Central memory CD8-positive, alpha-beta T cell (primary cell): Measurements from ENCODE around the gene CCDC154.

Experiments
- ATAC-seq: fragments of 150-1000 bp; cut with Tn5 transposase; replicated peaks from 2 replicates; pipeline ENCODE4 v1.10.0; 2022; ENCODE audit warnings: mild to moderate bottlenecking, moderate FRiP score, moderate number of reproducible peaks; ENCODE audit not compliant: poor library complexity, severe bottlenecking; ENCODE audit errors: extremely low read depth
- DNase-seq, 2 donors: peaks; one replicate each; pipeline ENCODE4 v3.0.0; 2021; ENCODE audit warnings: low spot score in 2 of 2
- H3K27ac Mint-ChIP-seq: one replicate; pipeline ENCODE4 v1.8.0; 2022; ENCODE audit warnings: low read depth, mild to moderate bottlenecking, moderate library complexity, mixed read lengths
- H3K27me3 Mint-ChIP-seq: one replicate; pipeline ENCODE4 v1.8.0; 2022; ENCODE audit warnings: mixed read lengths
- H3K36me3 Mint-ChIP-seq: one replicate; pipeline ENCODE4 v1.8.0; 2022; ENCODE audit warnings: mild to moderate bottlenecking, moderate library complexity, mixed read lengths; ENCODE audit not compliant: insufficient read depth
- H3K4me1 Mint-ChIP-seq: one replicate; pipeline ENCODE4 v1.8.0; 2022; ENCODE audit warnings: mixed read lengths
- H3K4me3 Mint-ChIP-seq: one replicate; pipeline ENCODE4 v1.8.0; 2022; ENCODE audit warnings: mild to moderate bottlenecking, moderate library complexity, mixed read lengths
- H3K9me3 Mint-ChIP-seq: one replicate; pipeline ENCODE4 v1.8.0; 2022; ENCODE audit warnings: mixed read lengths

Gene CCDC154

GRCh38 chr16:1443980-1444729 is at the start of gene CCDC154:
CCDC154 (minus strand) TSS chr16:1444556; CDS start chr16:1444322, 234 bp downstream.
- Mint-ChIP-seq H3K4me1 (no peaks in the 10 kb centered on the region), H3K36me3 (no peaks in the 10 kb centered on the region), H3K27ac (no peak within 1 kb of the TSS), H3K27me3 (no peaks in the 10 kb centered on the region), H3K4me3 (no peak within 1 kb of the TSS), H3K9me3 (no peaks in the 10 kb centered on the region)
- ATAC-seq, result no peak
- no peak for DNase-seq

GRCh38 chr16:1493746-1494094 is 49.4 kb upstream of the CCDC154 start:
- H3K27me3 Mint-ChIP-seq, result no peaks in the 10 kb centered on the region
- peak overlapping the region; percentile 88 for H3K4me3 Mint-ChIP-seq
- DNase-seq (no peak), ATAC-seq (peak; percentile 2)
- H3K36me3 Mint-ChIP-seq, result peaks cover 10% of the 10 kb centered on the region
- H3K4me1 Mint-ChIP-seq, result peaks cover 9% of the 10 kb centered on the region
- H3K9me3 Mint-ChIP-seq, result no peaks in the 10 kb centered on the region
- no peak overlapping the region for H3K27ac Mint-ChIP-seq

GRCh38 chr16:1492923-1493745 is 48.8 kb upstream of the CCDC154 start, which contains the start of gene TELO2:
TELO2 (plus strand) TSS chr16:1493360; CDS start chr16:1494282, 922 bp downstream.
- ATAC-seq, result peak; percentile 84
- Mint-ChIP-seq H3K36me3 (peaks cover 5% of the 10 kb centered on the region), H3K27me3 (no peaks in the 10 kb centered on the region), H3K27ac (peak within 1 kb of the TSS; percentile 94), H3K4me1 (peaks cover 9% of the 10 kb centered on the region), H3K9me3 (no peaks in the 10 kb centered on the region), H3K4me3 (peak within 1 kb of the TSS; percentile 88)
- DNase-seq, result peak; percentile 76 to 81

GRCh38 chr16:1492082-1492922 is 47.9 kb upstream of the CCDC154 start:
- H3K9me3 Mint-ChIP-seq, result no peaks in the 10 kb centered on the region
- H3K27ac Mint-ChIP-seq, result peak overlapping the region; percentile 94
- peaks cover 9% of the 10 kb centered on the region for H3K4me1 Mint-ChIP-seq
- peaks cover 4% of the 10 kb centered on the region for H3K36me3 Mint-ChIP-seq
- DNase-seq, result no peak
- no peak for ATAC-seq
- H3K4me3 Mint-ChIP-seq, result peak overlapping the region; percentile 88
- H3K27me3 Mint-ChIP-seq, result no peaks in the 10 kb centered on the region

GRCh38 chr16:1491327-1491726 is 47.0 kb upstream of the CCDC154 start:
- Mint-ChIP-seq H3K9me3 (no peaks in the 10 kb centered on the region), H3K4me1 (peaks cover 9% of the 10 kb centered on the region), H3K27me3 (no peaks in the 10 kb centered on the region), H3K36me3 (peaks cover 4% of the 10 kb centered on the region), H3K4me3 (peak overlapping the region; percentile 38), H3K27ac (no peak overlapping the region)
- DNase-seq (no peak), ATAC-seq (no peak)

GRCh38 chr16:1489077-1489476 is 44.7 kb upstream of the CCDC154 start:
- Mint-ChIP-seq H3K4me1 (peaks cover 9% of the 10 kb centered on the region), H3K27me3 (no peaks in the 10 kb centered on the region), H3K4me3 (no peak overlapping the region), H3K27ac (no peak overlapping the region), H3K36me3 (peaks cover 3% of the 10 kb centered on the region), H3K9me3 (no peaks in the 10 kb centered on the region)
- no peak for DNase-seq
- ATAC-seq, result no peak

GRCh38 chr16:1488619-1489018 is 44.3 kb upstream of the CCDC154 start, which contains the start of gene PTX4:
PTX4 (minus strand) TSS chr16:1488944; CDS start chr16:1488909, 35 bp downstream.
- Mint-ChIP-seq H3K27me3 (no peaks in the 10 kb centered on the region), H3K4me3 (no peak within 1 kb of the TSS), H3K27ac (peak within 1 kb of the TSS; percentile 12), H3K4me1 (peaks cover 9% of the 10 kb centered on the region), H3K36me3 (peaks cover 3% of the 10 kb centered on the region), H3K9me3 (no peaks in the 10 kb centered on the region)
- no peak for ATAC-seq
- DNase-seq, result no peak

- Mint-ChIP-seq H3K4me3 (no peak overlapping the region), H3K9me3 (no peaks in the 10 kb centered on the region), H3K27ac (peak overlapping the region; percentile 12), H3K36me3 (peaks cover 3% of the 10 kb centered on the region), H3K27me3 (no peaks in the 10 kb centered on the region), H3K4me1 (peaks cover 9% of the 10 kb centered on the region)
- ATAC-seq (no peak), DNase-seq (no peak)
Measured at GRCh38 chr16:1488054-1488601, 43.8 kb upstream of the CCDC154 start.

- DNase-seq (no peak), ATAC-seq (no peak)
- no peak overlapping the region for H3K4me3 Mint-ChIP-seq
- H3K27me3 Mint-ChIP-seq, result no peaks in the 10 kb centered on the region
- peaks cover 1% of the 10 kb centered on the region for H3K36me3 Mint-ChIP-seq
- peaks cover 3% of the 10 kb centered on the region for H3K4me1 Mint-ChIP-seq
- H3K9me3 Mint-ChIP-seq, result no peaks in the 10 kb centered on the region
- H3K27ac Mint-ChIP-seq, result no peak overlapping the region
Measured at GRCh38 chr16:1487395-1488053, 43.2 kb upstream of the CCDC154 start.

GRCh38 chr16:1486551-1487390 is 42.4 kb upstream of the CCDC154 start:
- ATAC-seq (no peak), DNase-seq (no peak)
- Mint-ChIP-seq H3K27ac (no peak overlapping the region), H3K36me3 (peaks cover 1% of the 10 kb centered on the region), H3K4me3 (no peak overlapping the region), H3K27me3 (no peaks in the 10 kb centered on the region), H3K4me1 (no peaks in the 10 kb centered on the region), H3K9me3 (no peaks in the 10 kb centered on the region)

GRCh38 chr16:1485847-1486496 is 41.6 kb upstream of the CCDC154 start:
- no peaks in the 10 kb centered on the region for H3K27me3 Mint-ChIP-seq
- H3K36me3 Mint-ChIP-seq, result peaks cover 1% of the 10 kb centered on the region
- DNase-seq (no peak), ATAC-seq (no peak)
- H3K9me3 Mint-ChIP-seq, result no peaks in the 10 kb centered on the region
- no peaks in the 10 kb centered on the region for H3K4me1 Mint-ChIP-seq
- no peak overlapping the region for H3K27ac Mint-ChIP-seq
- no peak overlapping the region for H3K4me3 Mint-ChIP-seq
